ENCODE data around the gene BBS9.

GRCh38 chr7:33250421-33250871, 121.1 kb downstream of the BBS9 start:
- TF ChIP-seq TCF7L2 (IDR thresholded peaks at IDR 0.05; ENCODE audit: low read depth, low read length) (no peak), DEAF1 (CRISPR knock-in tag; IDR thresholded peaks at IDR 0.05) (no peak), BHLHE40 (IDR thresholded peaks at IDR 0.05; ENCODE audit: low read length) (no peak), CTCF (IDR thresholded peaks at IDR 0.05 in 2 of 3, conservative IDR thresholded peaks at IDR 0.05 in 1 of 3; ENCODE audit: insufficient read depth in 2 of 3, low read depth in 1 of 3, low read length in 3 of 3) (no peak), ZNF398 (CRISPR knock-in tag; IDR thresholded peaks at IDR 0.05) (no peak)

Data from K562 (cell line).